Natural killer cell treated with Interleukin-12 subunit alpha and Interleukin-12 subunit beta and Interleukin-15 and Interleukin-18, amount 100 ng/mL, for 72 hours (primary cell): Measurements from ENCODE around the gene SMKR1. TPM values are rescaled to one million over a fixed set of nuclear protein-coding genes. Genes with fewer than 3 reads are reported as not detected.

Experiments used
- ATAC-seq, 2 donors: fragments of 150-1000 bp; cut with Tn5 transposase in 1 of 2; sonication (Bioruptor Pico), chemical (Tn5 transposase) in 1 of 2; 2 replicates each; pipeline ENCODE4 v1.10.0; 2021
- DNase-seq: peaks from one replicate; pipeline ENCODE4 v3.0.0; 2022; ENCODE audit warnings: low spot score
- H3K27ac Mint-ChIP-seq, 2 donors: 1 replicate in 1 of 2; 2 replicates in 1 of 2; pipeline ENCODE4 v1.8.0; 2022; ENCODE audit warnings: mixed read lengths in 2 of 2, mild to moderate bottlenecking in 1 of 2, moderate library complexity in 1 of 2
- H3K27me3 Mint-ChIP-seq, 2 donors: 1 replicate in 1 of 2; 2 replicates in 1 of 2; pipeline ENCODE4 v1.8.0; 2022; ENCODE audit warnings: mixed read lengths in 2 of 2
- H3K36me3 Mint-ChIP-seq: one replicate; pipeline ENCODE4 v1.8.0; 2022; ENCODE audit warnings: mixed read lengths
- H3K4me1 Mint-ChIP-seq, 2 donors: 1 replicate in 1 of 2; 2 replicates in 1 of 2; pipeline ENCODE4 v1.8.0; 2022; ENCODE audit warnings: low read depth in 2 of 2, mixed read lengths in 2 of 2, mild to moderate bottlenecking in 1 of 2
- H3K4me3 Mint-ChIP-seq: one replicate; pipeline ENCODE4 v1.8.0; 2022; ENCODE audit warnings: mixed read lengths
- H3K9me3 Mint-ChIP-seq: 2 replicates; pipeline ENCODE4 v1.8.0; 2022; ENCODE audit warnings: mixed read lengths
- total RNA-seq, 2 donors: library from RNA; stranded (reverse); gene quantifications; one replicate each; pipeline ENCODE4 v1.2.3, GENCODE V29; 2022

SMKR1 gene
- total RNA-seq, 2 donors from 2014 or later = 2.1 to 3.6 TPM

DNA sequence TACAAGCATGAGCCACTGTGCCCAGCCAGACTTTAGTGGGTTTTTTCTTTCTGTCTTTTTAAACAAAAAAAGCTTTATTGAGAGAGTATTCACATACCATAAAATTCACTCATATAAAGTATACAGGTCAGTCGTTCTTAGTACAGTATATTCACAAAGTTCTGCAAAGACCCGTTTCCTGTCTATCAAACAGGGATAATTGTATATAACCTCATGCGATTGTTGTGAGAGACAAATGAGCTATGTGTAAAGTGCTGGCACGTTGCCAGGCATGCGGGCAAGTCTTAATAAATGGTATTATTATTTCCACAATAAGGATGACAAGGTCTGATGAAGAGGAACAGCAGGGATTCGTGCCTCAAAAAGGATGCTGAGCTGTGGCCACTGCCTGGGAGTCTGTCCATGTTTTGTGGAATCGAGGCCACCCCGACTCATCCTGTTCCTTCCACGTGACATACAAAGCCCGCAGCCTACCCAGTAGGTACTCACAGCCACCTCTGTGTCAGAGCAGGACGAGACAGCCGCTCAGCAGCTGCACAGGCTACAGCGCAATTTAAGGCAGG, 51.6 kb downstream of the SMKR1 start:
- peak; percentile 81 to 96 for ATAC-seq
- Mint-ChIP-seq H3K4me3 (peak overlapping the region; percentile 78), H3K4me1 (peaks cover 6 to 8% of the 10 kb centered on the region in 2 donors), H3K27me3 (no peaks in the 10 kb centered on the region), H3K36me3 (no peaks in the 10 kb centered on the region), H3K27ac (peak overlapping the region; percentile 50 to 80), H3K9me3 (no peaks in the 10 kb centered on the region)
- DNase-seq = no peak

DNA sequence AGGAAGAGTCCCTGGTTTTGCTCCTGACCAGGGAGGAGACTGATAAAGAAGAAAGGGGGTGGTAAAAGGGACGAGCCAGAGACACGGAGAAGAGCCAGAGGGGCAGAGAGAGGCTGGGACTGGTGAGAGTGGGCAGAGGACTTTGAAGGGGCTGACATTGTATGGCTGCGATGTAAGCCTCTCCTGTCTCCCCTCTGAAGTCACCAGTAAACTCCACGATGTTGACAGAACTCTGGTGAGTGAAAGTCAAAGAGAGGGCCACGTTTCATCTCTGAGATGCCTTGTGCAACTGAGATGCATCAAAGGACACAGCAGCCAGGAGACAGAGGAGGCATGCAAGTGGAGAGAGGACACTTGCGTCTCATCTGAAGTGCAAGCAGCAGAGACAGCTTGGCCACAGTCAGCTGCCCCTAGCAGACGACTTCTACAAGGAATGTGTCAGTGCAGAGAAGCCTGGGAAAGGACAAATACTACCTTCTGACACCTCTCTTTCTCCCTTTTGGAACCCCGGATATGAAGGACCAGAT, 54.3 kb downstream of the SMKR1 start:
- Mint-ChIP-seq H3K4me3 (no peak overlapping the region), H3K27ac (no peak overlapping the region), H3K36me3 (no peaks in the 10 kb centered on the region), H3K9me3 (no peaks in the 10 kb centered on the region), H3K27me3 (peaks cover 0 to 3% of the 10 kb centered on the region in 2 donors), H3K4me1 (peaks cover 6 to 8% of the 10 kb centered on the region in 2 donors)
- ATAC-seq (no peak), DNase-seq (no peak)

GRCh38 chr7:129557686-129558481, 55.6 kb downstream of the SMKR1 start:
- Mint-ChIP-seq H3K27ac (no peak overlapping the region), H3K9me3 (no peaks in the 10 kb centered on the region), H3K4me3 (no peak overlapping the region), H3K4me1 (peaks cover 6 to 8% of the 10 kb centered on the region in 2 donors), H3K27me3 (peaks cover 0 to 3% of the 10 kb centered on the region in 2 donors), H3K36me3 (no peaks in the 10 kb centered on the region)
- no peak for DNase-seq
- no peak for ATAC-seq

DNA sequence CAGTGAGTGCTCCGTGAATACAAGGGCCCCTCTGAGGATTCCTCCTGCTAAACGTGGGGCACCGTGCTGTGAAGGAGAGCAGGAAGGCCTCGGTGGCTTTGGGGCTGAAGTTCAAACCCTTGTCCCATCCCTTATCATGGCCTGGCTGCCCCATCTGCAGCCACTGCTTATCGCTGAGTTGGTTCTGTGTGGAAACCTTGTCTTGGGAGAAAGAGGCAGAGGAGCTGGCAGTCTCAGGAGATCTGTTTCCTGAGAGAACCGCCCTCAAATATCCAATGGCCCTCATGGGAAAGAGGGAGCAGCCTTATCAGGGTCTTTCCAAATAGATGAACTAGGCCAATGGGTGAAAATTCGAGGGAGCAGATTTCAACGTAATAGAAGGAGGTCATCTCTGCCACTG, 57.2 kb downstream of the SMKR1 start:
- H3K4me1 Mint-ChIP-seq = no peaks in the 10 kb centered on the region
- no peak for ATAC-seq

GRCh38 chr7:129560831-129561230, 58.5 kb downstream of the SMKR1 start:
- Mint-ChIP-seq H3K27me3 (peaks cover 3 to 6% of the 10 kb centered on the region in 2 donors), H3K4me1 (no peaks in the 10 kb centered on the region), H3K27ac (no peak overlapping the region), H3K36me3 (no peaks in the 10 kb centered on the region), H3K9me3 (no peaks in the 10 kb centered on the region), H3K4me3 (no peak overlapping the region)
- no peak for DNase-seq
- ATAC-seq = no peak

More for the DNA sequence above, 57.2 kb downstream of the SMKR1 start:
- Mint-ChIP-seq H3K36me3 (no peaks in the 10 kb centered on the region), H3K27ac (no peak overlapping the region), H3K9me3 (no peaks in the 10 kb centered on the region), H3K27me3 (peaks cover 1 to 3% of the 10 kb centered on the region in 2 donors), H3K4me3 (no peak overlapping the region)
- DNase-seq = no peak

GRCh38 chr7:129561677-129562359, 59.5 kb downstream of the SMKR1 start:
- H3K27me3 Mint-ChIP-seq = peaks cover 3 to 6% of the 10 kb centered on the region in 2 donors
- H3K4me1 Mint-ChIP-seq = no peaks in the 10 kb centered on the region
- peaks cover under 1% of the 10 kb centered on the region for H3K36me3 Mint-ChIP-seq
- no peaks in the 10 kb centered on the region for H3K9me3 Mint-ChIP-seq
- DNase-seq (no peak), ATAC-seq (no peak)
- H3K27ac Mint-ChIP-seq = no peak overlapping the region
- H3K4me3 Mint-ChIP-seq = no peak overlapping the region

Other genes starting within 250 kb of the SMKR1 start
- 10 to 100 TPM; 11.3 to 48.1 TPM for gene STRIP2, start 68.1 kb upstream of the SMKR1 start, total RNA-seq
- 10 to 100 TPM; 27.6 to 31.9 TPM for gene NRF1, start 109.2 kb downstream of the SMKR1 start, total RNA-seq